RCC 7860 (cell line): Measurements from ENCODE around the gene ARHGEF28.
A peak's percentile ranks its signal among the peaks of the same experiment; 100 is the strongest.

Experiments
- DNase-seq: peaks from one replicate; pipeline ENCODE4 v3.0.0-alpha.2; 2015; ENCODE audit warnings: low spot score
- FAIRE-seq: peaks from 2 replicates; lab custom pipeline; 2012; peaks lifted over from hg19 to GRCh38; lab: Jason Lieb, UNC

The ARHGEF28 gene

GRCh38 chr5:73915345-73915744, 289.3 kb downstream of the ARHGEF28 start:
- FAIRE-seq (no peak), DNase-seq (no peak)

- no peak for FAIRE-seq
- no peak for DNase-seq
Observed at GRCh38 chr5:73917433-73917832, 291.4 kb downstream of the ARHGEF28 start.

- FAIRE-seq (no peak), DNase-seq (no peak)
Observed at GRCh38 chr5:73917891-73918290, 291.9 kb downstream of the ARHGEF28 start.

- FAIRE-seq: no peak
- no peak for DNase-seq
Observed at GRCh38 chr5:73918791-73919221, 292.8 kb downstream of the ARHGEF28 start.

GRCh38 chr5:73921741-73922140, 295.7 kb downstream of the ARHGEF28 start:
- FAIRE-seq: no peak
- no peak for DNase-seq

- FAIRE-seq (no peak), DNase-seq (no peak)
Observed at GRCh38 chr5:73922224-73922623, 296.2 kb downstream of the ARHGEF28 start.

GRCh38 chr5:73922875-73923557, 297.0 kb downstream of the ARHGEF28 start:
- no peak for DNase-seq
- no peak for FAIRE-seq

- FAIRE-seq (no peak), DNase-seq (no peak)
Observed at GRCh38 chr5:73928476-73929070, 302.6 kb downstream of the ARHGEF28 start.

- DNase-seq (no peak), FAIRE-seq (no peak)
Observed at GRCh38 chr5:73935719-73936118, 309.7 kb downstream of the ARHGEF28 start.

- DNase-seq (peak; percentile 85), FAIRE-seq (peak; percentile 89)
Observed at GRCh38 chr5:73938280-73938937, 312.4 kb downstream of the ARHGEF28 start.

- DNase-seq: no peak
- no peak for FAIRE-seq
Observed at GRCh38 chr5:73938938-73939320, 312.9 kb downstream of the ARHGEF28 start.

GRCh38 chr5:73939557-73939956, 313.6 kb downstream of the ARHGEF28 start:
- no peak for DNase-seq
- FAIRE-seq: no peak

GRCh38 chr5:73940026-73940425, 314.0 kb downstream of the ARHGEF28 start:
- DNase-seq: peak; percentile 7
- no peak for FAIRE-seq

- FAIRE-seq: no peak
- DNase-seq: no peak
Observed at GRCh38 chr5:73940801-73941200, 314.8 kb downstream of the ARHGEF28 start.

GRCh38 chr5:73942783-73943182, 316.8 kb downstream of the ARHGEF28 start:
- DNase-seq: no peak
- FAIRE-seq: no peak

- no peak for DNase-seq
- no peak for FAIRE-seq
Observed at GRCh38 chr5:73943397-73943796, 317.4 kb downstream of the ARHGEF28 start.

- DNase-seq (no peak), FAIRE-seq (no peak)
Observed at GRCh38 chr5:73944581-73944980, 318.6 kb downstream of the ARHGEF28 start.

- DNase-seq (no peak), FAIRE-seq (no peak)
Observed at GRCh38 chr5:73945505-73945904, 319.5 kb downstream of the ARHGEF28 start.

- FAIRE-seq (peak; percentile 84), DNase-seq (peak; percentile 43)
Observed at GRCh38 chr5:73946278-73946677, 320.3 kb downstream of the ARHGEF28 start.

GRCh38 chr5:73946919-73947602, 321.1 kb downstream of the ARHGEF28 start:
- FAIRE-seq: peak; percentile 38
- DNase-seq: no peak

- no peak for DNase-seq
- FAIRE-seq: no peak
Observed at GRCh38 chr5:73947906-73948640, 322.1 kb downstream of the ARHGEF28 start.
